GM23338 (cell line): Measurements from ENCODE around the gene C1orf198. TPM values are rescaled to one million over a fixed set of nuclear protein-coding genes. Genes with fewer than 3 reads are reported as not detected.

Experiments used
- ATAC-seq: fragments of 200-7000 bp; cut with Tn5 transposase; 3 replicates; pipeline ENCODE4 v1.9.1; 2020
- DNase-seq: peaks from one replicate; pipeline ENCODE4 v3.0.0-alpha.2; 2015; ENCODE audit warnings: low spot score
- H2AFZ ChIP-seq: fragments of 200-600 bp; sonication (generic); 2 replicates; pipeline ENCODE4 v1.8.0; 2016; ENCODE audit warnings: antibody characterized with exemption, mild to moderate bottlenecking, moderate library complexity
- H3F3A ChIP-seq: fragments of 200-600 bp; sonication (generic); replicated peaks from 2 replicates; pipeline ENCODE4 v1.8.0; 2017; ENCODE audit warnings: antibody characterized with exemption, mixed run types, low read depth
- H3K27ac ChIP-seq: fragments of 200-600 bp; sonication (generic); 2 replicates; pipeline ENCODE4 v1.6.1; 2016; ENCODE audit warnings: low read depth
- H3K27me3 ChIP-seq: fragments of 200-600 bp; sonication (generic); 2 replicates; pipeline ENCODE4 v1.8.0; 2016; ENCODE audit warnings: mild to moderate bottlenecking, mixed run types, moderate library complexity; ENCODE audit not compliant: insufficient read depth
- H3K36me3 ChIP-seq: fragments of 200-600 bp; sonication (generic); 2 replicates; pipeline ENCODE4 v1.8.0; 2016; ENCODE audit warnings: mild to moderate bottlenecking; ENCODE audit not compliant: insufficient read depth
- H3K4me1 ChIP-seq: fragments of 200-600 bp; sonication (generic); 2 replicates; pipeline ENCODE4 v1.8.0; 2016; ENCODE audit warnings: mild to moderate bottlenecking, moderate library complexity; ENCODE audit not compliant: insufficient read depth
- H3K4me2 ChIP-seq: fragments of 200-600 bp; sonication (generic); 2 replicates; pipeline ENCODE4 v1.7.1; 2017; ENCODE audit warnings: mixed run types
- H3K4me3 ChIP-seq: fragments of 200-600 bp; sonication (generic); 2 replicates; pipeline ENCODE4 v1.6.1; 2016; ENCODE audit warnings: mixed run types
- H3K79me2 ChIP-seq: fragments of 200-600 bp; sonication (generic); replicated peaks from 2 replicates; pipeline ENCODE4 v1.8.0; 2017; ENCODE audit warnings: mild to moderate bottlenecking; ENCODE audit not compliant: insufficient read depth
- H3K9me2 ChIP-seq: fragments of 200-600 bp; sonication (generic); 2 replicates; pipeline ENCODE4 v1.8.0; 2017; ENCODE audit not compliant: insufficient read depth
- H4K20me1 ChIP-seq: fragments of 200-600 bp; sonication (generic); replicated peaks from 2 replicates; pipeline ENCODE4 v1.8.0; 2017; ENCODE audit warnings: mild to moderate bottlenecking; ENCODE audit not compliant: insufficient read depth
- H3K27ac Mint-ChIP-seq: 2 replicates; pipeline ENCODE4 v1.8.0; 2020; ENCODE audit warnings: inconsistent platforms, mild to moderate bottlenecking, moderate library complexity, mixed read lengths
- H3K27me3 Mint-ChIP-seq: 3 replicates; pipeline ENCODE4 v1.8.0; 2022; ENCODE audit warnings: low read depth, mild to moderate bottlenecking, moderate library complexity, mixed read lengths, inconsistent platforms; ENCODE audit not compliant: insufficient read depth, poor library complexity
- H3K36me3 Mint-ChIP-seq: 3 replicates; pipeline ENCODE4 v1.8.0; 2021; ENCODE audit warnings: low read depth, mild to moderate bottlenecking, inconsistent platforms, moderate library complexity, mixed read lengths
- H3K4me1 Mint-ChIP-seq: 3 replicates; pipeline ENCODE4 v1.8.0; 2020; ENCODE audit warnings: mild to moderate bottlenecking, inconsistent platforms, mixed read lengths
- H3K4me3 Mint-ChIP-seq: 3 replicates; pipeline ENCODE4 v1.8.0; 2021; ENCODE audit warnings: moderate library complexity, mild to moderate bottlenecking, inconsistent platforms, mixed read lengths
- H3K9me3 Mint-ChIP-seq: 3 replicates; pipeline ENCODE4 v1.8.0; 2020; ENCODE audit warnings: moderate library complexity, mild to moderate bottlenecking, inconsistent platforms, mixed read lengths
- ETS1 ChIP-seq: IDR thresholded peaks from 2 replicates; pipeline ENCODE4 v1.6.1; 2016; ENCODE audit warnings: antibody characterized with exemption
- EZH2 ChIP-seq: fragments of 200-600 bp; sonication (generic); IDR thresholded peaks from one replicate; pipeline ENCODE4 v1.8.0; 2017; ENCODE audit warnings: antibody characterized with exemption, mild to moderate bottlenecking, low read depth; ENCODE audit not compliant: unreplicated experiment
- JUNB ChIP-seq: IDR thresholded peaks from one replicate; pipeline ENCODE4 v1.6.1; 2016; ENCODE audit warnings: antibody characterized with exemption; ENCODE audit not compliant: unreplicated experiment
- NANOG ChIP-seq: IDR thresholded peaks from 2 replicates; pipeline ENCODE4 v1.6.1; 2016; ENCODE audit warnings: antibody characterized with exemption, borderline replicate concordance
- STAT1 ChIP-seq: IDR thresholded peaks from one replicate; pipeline ENCODE4 v1.6.1; 2016; ENCODE audit warnings: antibody characterized with exemption; ENCODE audit not compliant: unreplicated experiment
- ZNF114 ChIP-seq: fragments of 250-450 bp; sonication (Bioruptor Pico); IDR thresholded peaks from 2 replicates; pipeline ENCODE4 v1.5.0; 2020; ENCODE audit warnings: mild to moderate bottlenecking, moderate library complexity
- ZNF462 ChIP-seq: fragments of 250-450 bp; sonication (Bioruptor Pico); IDR thresholded peaks from 2 replicates; pipeline ENCODE4 v1.5.0; 2020; ENCODE audit warnings: mild to moderate bottlenecking, moderate library complexity
- polyA plus RNA-seq: library from polyadenylated mRNA; unstranded; fragments of >200 nt; fragmentation: Nextera tagmentation; extraction: Ambion mirVana; gene quantifications from 2 replicates; pipeline ENCODE4 v1.2.1, GENCODE V29; 2016
- total RNA-seq: library from RNA; depleted of rRNA; stranded (reverse); fragments of >200 nt; shearing (Covaris generic); gene quantifications from 2 replicates; pipeline ENCODE4 v1.2.3, GENCODE V29; 2014
- TF ChIP-seq, protein P1 (sequence below): IDR thresholded peaks from one replicate; pipeline ENCODE4 v1.6.1; 2018; ENCODE audit warnings: antibody characterized with exemption; ENCODE audit not compliant: unreplicated experiment
- TF ChIP-seq, protein P2 (sequence below), 2 experiments: fragments of 200-600 bp in 1 of 2; sonication (generic) in 1 of 2; conservative IDR thresholded peaks; 2 replicates each; pipeline versions ENCODE4 v1.5.1 to v1.6.1; 2016 to 2017; ENCODE audit warnings: antibody characterized with exemption in 2 of 2, low read depth in 2 of 2, mild to moderate bottlenecking in 2 of 2, moderate library complexity in 1 of 2

The C1orf198 gene
- total and polyA plus RNA-seq, 2 experiments from 2014 or later, result 14.9 to 46.6 TPM

GRCh38 chr1:230915078-230915477, 46.8 kb upstream of the C1orf198 start:
- DNase-seq, result no peak
- ATAC-seq, result no peak
- H3K27ac ChIP-seq, result no peak overlapping the region

More at GRCh38 chr1:230915078-230915477, 46.8 kb upstream of the C1orf198 start:
- Histone ChIP-seq H3K4me3 (no peak overlapping the region), H3K36me3 (no peaks in the 10 kb centered on the region), H3K27me3 (no peaks in the 10 kb centered on the region), H2AFZ (no peak overlapping the region), H3K4me2 (no peak overlapping the region), H4K20me1 (no peaks in the 10 kb centered on the region), H3F3A (no peaks in the 10 kb centered on the region), H3K79me2 (no peaks in the 10 kb centered on the region), H3K4me1 (no peaks in the 10 kb centered on the region), H3K9me2 (no peaks in the 10 kb centered on the region)
- Mint-ChIP-seq H3K9me3 (no peaks in the 10 kb centered on the region), H3K27me3 (no peaks in the 10 kb centered on the region), H3K27ac (no peak overlapping the region), H3K36me3 (no peaks in the 10 kb centered on the region), H3K4me3 (no peak overlapping the region), H3K4me1 (no peaks in the 10 kb centered on the region)
- TF ChIP-seq JUNB (no peak), NANOG (no peak), EZH2 (no peak), ZNF462 (CRISPR knock-in tag) (no peak), ETS1 (no peak), ZNF114 (no peak), STAT1 (no peak)
- TF ChIP-seq, protein P1, sequence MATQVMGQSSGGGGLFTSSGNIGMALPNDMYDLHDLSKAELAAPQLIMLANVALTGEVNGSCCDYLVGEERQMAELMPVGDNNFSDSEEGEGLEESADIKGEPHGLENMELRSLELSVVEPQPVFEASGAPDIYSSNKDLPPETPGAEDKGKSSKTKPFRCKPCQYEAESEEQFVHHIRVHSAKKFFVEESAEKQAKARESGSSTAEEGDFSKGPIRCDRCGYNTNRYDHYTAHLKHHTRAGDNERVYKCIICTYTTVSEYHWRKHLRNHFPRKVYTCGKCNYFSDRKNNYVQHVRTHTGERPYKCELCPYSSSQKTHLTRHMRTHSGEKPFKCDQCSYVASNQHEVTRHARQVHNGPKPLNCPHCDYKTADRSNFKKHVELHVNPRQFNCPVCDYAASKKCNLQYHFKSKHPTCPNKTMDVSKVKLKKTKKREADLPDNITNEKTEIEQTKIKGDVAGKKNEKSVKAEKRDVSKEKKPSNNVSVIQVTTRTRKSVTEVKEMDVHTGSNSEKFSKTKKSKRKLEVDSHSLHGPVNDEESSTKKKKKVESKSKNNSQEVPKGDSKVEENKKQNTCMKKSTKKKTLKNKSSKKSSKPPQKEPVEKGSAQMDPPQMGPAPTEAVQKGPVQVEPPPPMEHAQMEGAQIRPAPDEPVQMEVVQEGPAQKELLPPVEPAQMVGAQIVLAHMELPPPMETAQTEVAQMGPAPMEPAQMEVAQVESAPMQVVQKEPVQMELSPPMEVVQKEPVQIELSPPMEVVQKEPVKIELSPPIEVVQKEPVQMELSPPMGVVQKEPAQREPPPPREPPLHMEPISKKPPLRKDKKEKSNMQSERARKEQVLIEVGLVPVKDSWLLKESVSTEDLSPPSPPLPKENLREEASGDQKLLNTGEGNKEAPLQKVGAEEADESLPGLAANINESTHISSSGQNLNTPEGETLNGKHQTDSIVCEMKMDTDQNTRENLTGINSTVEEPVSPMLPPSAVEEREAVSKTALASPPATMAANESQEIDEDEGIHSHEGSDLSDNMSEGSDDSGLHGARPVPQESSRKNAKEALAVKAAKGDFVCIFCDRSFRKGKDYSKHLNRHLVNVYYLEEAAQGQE, result no peak
- TF ChIP-seq, protein P2, sequence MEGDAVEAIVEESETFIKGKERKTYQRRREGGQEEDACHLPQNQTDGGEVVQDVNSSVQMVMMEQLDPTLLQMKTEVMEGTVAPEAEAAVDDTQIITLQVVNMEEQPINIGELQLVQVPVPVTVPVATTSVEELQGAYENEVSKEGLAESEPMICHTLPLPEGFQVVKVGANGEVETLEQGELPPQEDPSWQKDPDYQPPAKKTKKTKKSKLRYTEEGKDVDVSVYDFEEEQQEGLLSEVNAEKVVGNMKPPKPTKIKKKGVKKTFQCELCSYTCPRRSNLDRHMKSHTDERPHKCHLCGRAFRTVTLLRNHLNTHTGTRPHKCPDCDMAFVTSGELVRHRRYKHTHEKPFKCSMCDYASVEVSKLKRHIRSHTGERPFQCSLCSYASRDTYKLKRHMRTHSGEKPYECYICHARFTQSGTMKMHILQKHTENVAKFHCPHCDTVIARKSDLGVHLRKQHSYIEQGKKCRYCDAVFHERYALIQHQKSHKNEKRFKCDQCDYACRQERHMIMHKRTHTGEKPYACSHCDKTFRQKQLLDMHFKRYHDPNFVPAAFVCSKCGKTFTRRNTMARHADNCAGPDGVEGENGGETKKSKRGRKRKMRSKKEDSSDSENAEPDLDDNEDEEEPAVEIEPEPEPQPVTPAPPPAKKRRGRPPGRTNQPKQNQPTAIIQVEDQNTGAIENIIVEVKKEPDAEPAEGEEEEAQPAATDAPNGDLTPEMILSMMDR (conservative IDR thresholded peaks at IDR 0.05; ENCODE audit: low read depth in 2 of 2), result no peak
